HEK293 (cell line): Measurements from ENCODE around the gene TFDP1.

Experiments
- CTCF ChIA-PET: fragments of 350-600 bp; formaldehyde crosslinking; extraction: SDS; loops from one replicate; lab custom pipeline; 2021; ENCODE audit warnings: antibody characterized with exemption; lab: Yijun Ruan, JAX
- POLR2A ChIA-PET: fragments of 300-600 bp; formaldehyde crosslinking; extraction: SDS; loops from one replicate; lab custom pipeline; 2020; ENCODE audit warnings: antibody characterized with exemption, inconsistent platforms; lab: Yijun Ruan, JAX
- H3K27ac ChIP-seq: fragments of 200-500 bp; sonication (Bioruptor generic); 2 replicates; pipeline ENCODE4 v1.5.1; 2014; ENCODE audit warnings: low read depth, low read length, control low read depth, inconsistent platforms; ENCODE audit errors: extremely low read depth
- H3K36me3 ChIP-seq, 2 experiments: fragments of 200-500 bp in 1 of 2; sonication (Bioruptor generic) in 1 of 2; 1 replicate in 1 of 2; 2 replicates in 1 of 2; pipeline ENCODE4 v1.5.1; 2014 to 2017; ENCODE audit warnings: inconsistent platforms in 2 of 2, low read length in 2 of 2; ENCODE audit not compliant: control insufficient read depth in 2 of 2, insufficient read depth in 1 of 2
- H3K4me1 ChIP-seq: fragments of 200-500 bp; sonication (Bioruptor generic); 2 replicates; pipeline ENCODE4 v1.5.1; 2014; ENCODE audit warnings: mild to moderate bottlenecking, low read length, inconsistent platforms; ENCODE audit not compliant: control insufficient read depth, insufficient read depth
- H3K4me3 ChIP-seq: 2 replicates; pipeline ENCODE4 v1.5.1; 2011; ENCODE audit warnings: low read depth, mild to moderate bottlenecking, control low read depth, low read length, moderate library complexity
- H3K9me3 ChIP-seq: fragments of 200-500 bp; sonication (Bioruptor generic); 2 replicates; pipeline ENCODE4 v1.5.1; 2014; ENCODE audit warnings: low read depth, low read length, inconsistent platforms; ENCODE audit not compliant: control insufficient read depth, insufficient read depth
- KLF16 ChIP-seq: fragments of 450-650 bp; formaldehyde crosslinking; IDR thresholded peaks from 2 replicates; pipeline ENCODE4 v1.5.1; 2017; ENCODE audit warnings: missing biosample characterization, missing genetic modification characterization
- KLF9 ChIP-seq: fragments of 450-650 bp; formaldehyde crosslinking; IDR thresholded peaks from 2 replicates; pipeline ENCODE4 v1.5.1; 2016; ENCODE audit warnings: missing biosample characterization, missing genetic modification characterization, low read depth
- REPIN1 ChIP-seq: fragments of 450-650 bp; formaldehyde crosslinking; IDR thresholded peaks from 2 replicates; pipeline ENCODE4 v1.5.1; 2017; ENCODE audit warnings: missing biosample characterization, missing genetic modification characterization, low read depth
- SCRT2 ChIP-seq: fragments of 450-650 bp; formaldehyde crosslinking; IDR thresholded peaks from 2 replicates; pipeline ENCODE4 v1.5.1; 2016; ENCODE audit warnings: missing biosample characterization, missing genetic modification characterization
- WT1 ChIP-seq: fragments of 450-650 bp; formaldehyde crosslinking; IDR thresholded peaks from 2 replicates; pipeline ENCODE4 v1.5.1; 2016; ENCODE audit warnings: missing biosample characterization, missing genetic modification characterization
- ZFP37 ChIP-seq: fragments of 450-650 bp; formaldehyde crosslinking; IDR thresholded peaks from 2 replicates; pipeline ENCODE4 v1.5.1; 2016; ENCODE audit warnings: missing biosample characterization, missing genetic modification characterization
- ZNF10 ChIP-seq: fragments of 450-650 bp; formaldehyde crosslinking; IDR thresholded peaks from 2 replicates; pipeline ENCODE4 v1.5.1; 2017; ENCODE audit warnings: missing biosample characterization, missing genetic modification characterization
- ZNF121 ChIP-seq: fragments of 450-650 bp; formaldehyde crosslinking; IDR thresholded peaks from 2 replicates; pipeline ENCODE4 v1.5.1; 2016; ENCODE audit warnings: missing biosample characterization, missing genetic modification characterization
- ZNF132 ChIP-seq: fragments of 450-650 bp; formaldehyde crosslinking; IDR thresholded peaks from 2 replicates; pipeline ENCODE4 v1.5.1; 2017; ENCODE audit warnings: missing biosample characterization, missing genetic modification characterization, borderline replicate concordance
- ZNF211 ChIP-seq: fragments of 450-650 bp; formaldehyde crosslinking; IDR thresholded peaks from 2 replicates; pipeline ENCODE4 v1.5.1; 2016; ENCODE audit warnings: low read depth, missing biosample characterization, missing genetic modification characterization
- ZNF248 ChIP-seq: fragments of 450-650 bp; formaldehyde crosslinking; IDR thresholded peaks from 2 replicates; pipeline ENCODE4 v1.5.1; 2017; ENCODE audit warnings: missing biosample characterization, missing genetic modification characterization
- ZNF274 ChIP-seq, 2 experiments: fragments of 200-500 bp in 1 of 2; fragments of 450-650 bp in 1 of 2; sonication (Bioruptor generic) in 1 of 2; formaldehyde crosslinking in 1 of 2; IDR thresholded peaks; 2 replicates each; pipeline versions ENCODE4 v1.5.1 to v1.6.1; 2014 to 2016; ENCODE audit warnings: borderline replicate concordance in 1 of 2, inconsistent platforms in 1 of 2, low read length in 1 of 2, missing biosample characterization in 1 of 2, missing genetic modification characterization in 1 of 2
- ZNF391 ChIP-seq: fragments of 450-650 bp; formaldehyde crosslinking; IDR thresholded peaks from 2 replicates; pipeline ENCODE4 v1.5.1; 2016; ENCODE audit warnings: low read depth, missing biosample characterization, missing genetic modification characterization, borderline replicate concordance
- ZNF704 ChIP-seq: fragments of 450-650 bp; formaldehyde crosslinking; IDR thresholded peaks from 2 replicates; pipeline ENCODE4 v1.5.1; 2016; ENCODE audit warnings: missing biosample characterization, missing genetic modification characterization
- ZNF830 ChIP-seq: fragments of 450-650 bp; IDR thresholded peaks from 2 replicates; pipeline ENCODE4 v1.5.0; 2018; ENCODE audit warnings: missing biosample characterization, missing genetic modification characterization, low read depth, mild to moderate bottlenecking, moderate library complexity
- ZSCAN23 ChIP-seq: fragments of 450-650 bp; formaldehyde crosslinking; IDR thresholded peaks from 2 replicates; pipeline ENCODE4 v1.5.1; 2016; ENCODE audit warnings: missing biosample characterization, missing genetic modification characterization
- TF ChIP-seq, protein P1 (sequence below): fragments of 450-650 bp; formaldehyde crosslinking; IDR thresholded peaks from 2 replicates; pipeline ENCODE4 v1.5.1; 2016; ENCODE audit warnings: missing biosample characterization, missing genetic modification characterization
- TF ChIP-seq, protein P2 (sequence below): fragments of 450-650 bp; formaldehyde crosslinking; IDR thresholded peaks from 2 replicates; pipeline ENCODE4 v1.5.1; 2017; ENCODE audit warnings: missing biosample characterization, mild to moderate bottlenecking, missing genetic modification characterization, moderate library complexity

The TFDP1 gene

DNA sequence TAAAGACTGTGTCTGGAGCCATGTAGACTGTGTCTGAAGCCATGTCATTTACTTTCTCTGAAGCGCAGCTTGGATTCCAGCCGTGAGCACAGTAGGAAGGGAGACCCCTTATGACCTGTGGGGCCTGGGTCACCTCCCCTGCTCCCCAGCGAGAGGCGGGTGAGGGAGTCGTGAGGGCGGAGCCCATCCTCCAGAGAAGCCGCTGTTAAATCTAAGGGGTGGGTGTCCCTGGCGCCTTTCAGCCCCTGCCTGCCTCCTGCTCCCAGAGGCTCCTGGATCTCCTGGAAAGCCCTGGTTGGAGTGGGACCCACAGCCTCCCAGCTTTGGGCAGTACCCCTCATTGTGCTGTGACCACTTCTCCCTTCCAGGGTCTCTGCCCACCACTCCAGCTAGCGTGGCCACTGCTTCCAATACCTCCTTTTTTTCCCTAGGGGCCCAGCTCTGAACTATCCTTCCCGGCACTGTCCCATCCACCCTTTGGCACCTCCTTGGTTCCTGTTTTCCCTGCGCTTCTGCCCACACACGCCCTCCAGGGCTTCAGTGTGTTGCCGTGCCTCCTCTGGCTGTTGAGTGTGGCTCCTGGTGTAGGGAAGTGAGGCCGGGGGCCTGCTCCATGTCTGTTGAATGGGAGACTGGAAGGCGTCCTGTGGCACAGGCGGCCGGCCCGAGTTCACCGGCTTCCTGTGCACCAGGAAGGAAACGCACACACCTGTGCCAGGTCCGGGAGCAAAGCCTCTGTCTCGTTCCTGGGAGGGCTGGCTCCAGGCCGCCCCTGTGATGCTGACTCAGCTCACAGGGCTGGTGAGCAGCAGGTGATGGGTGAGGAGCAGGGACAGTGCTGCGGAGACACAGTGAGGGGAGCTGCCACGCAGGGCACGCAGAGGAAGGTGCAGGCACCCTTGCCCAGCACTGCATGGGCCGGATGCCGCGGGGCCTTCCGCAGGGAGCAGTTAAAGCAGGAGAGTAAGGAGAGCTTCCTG, 44.0 kb downstream of the TFDP1 start (continued):
- TF ChIP-seq ZNF391 (tag by site-specific recombination) (no peak), WT1 (tag by site-specific recombination) (no peak), ZSCAN23 (tag by site-specific recombination) (no peak)
- TF ChIP-seq, all 188 proteins: peak for 0

- CTCF ChIA-PET = no interaction called here
- H3K27ac ChIP-seq = no peak overlapping the region
- TF ChIP-seq ZFP37 (tag by site-specific recombination) (no peak), ZNF121 (tag by site-specific recombination) (no peak), ZNF132 (tag by site-specific recombination) (no peak), KLF16 (tag by site-specific recombination) (no peak), SCRT2 (tag by site-specific recombination) (no peak), ZNF10 (no peak), ZNF704 (no peak), REPIN1 (tag by site-specific recombination) (no peak), ZNF248 (no peak), ZNF274 (IDR thresholded peaks at IDR 0.05; ENCODE audit: low read length) (no peak), ZNF274 (tag by site-specific recombination; IDR thresholded peaks at IDR 0.05; ENCODE audit: borderline replicate concordance) (no peak), ZNF830 (tag by site-specific recombination) (no peak)
- TF ChIP-seq, protein P1, sequence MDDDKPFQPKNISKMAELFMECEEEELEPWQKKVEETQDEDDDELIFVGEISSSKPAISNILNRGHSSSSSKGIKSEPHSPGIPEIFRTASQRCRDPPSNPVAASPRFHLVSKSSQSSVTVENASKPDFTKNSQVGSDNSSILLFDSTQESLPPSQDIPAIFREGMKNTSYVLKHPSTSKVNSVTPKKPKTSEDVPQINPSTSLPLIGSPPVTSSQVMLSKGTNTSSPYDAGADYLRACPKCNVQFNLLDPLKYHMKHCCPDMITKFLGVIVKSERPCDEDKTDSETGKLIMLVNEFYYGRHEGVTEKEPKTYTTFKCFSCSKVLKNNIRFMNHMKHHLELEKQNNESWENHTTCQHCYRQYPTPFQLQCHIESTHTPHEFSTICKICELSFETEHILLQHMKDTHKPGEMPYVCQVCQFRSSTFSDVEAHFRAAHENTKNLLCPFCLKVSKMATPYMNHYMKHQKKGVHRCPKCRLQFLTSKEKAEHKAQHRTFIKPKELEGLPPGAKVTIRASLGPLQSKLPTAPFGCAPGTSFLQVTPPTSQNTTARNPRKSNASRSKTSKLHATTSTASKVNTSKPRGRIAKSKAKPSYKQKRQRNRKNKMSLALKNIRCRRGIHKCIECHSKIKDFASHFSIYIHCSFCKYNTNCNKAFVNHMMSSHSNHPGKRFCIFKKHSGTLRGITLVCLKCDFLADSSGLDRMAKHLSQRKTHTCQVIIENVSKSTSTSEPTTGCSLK (tag by site-specific recombination) = no peak
- TF ChIP-seq, protein P2, sequence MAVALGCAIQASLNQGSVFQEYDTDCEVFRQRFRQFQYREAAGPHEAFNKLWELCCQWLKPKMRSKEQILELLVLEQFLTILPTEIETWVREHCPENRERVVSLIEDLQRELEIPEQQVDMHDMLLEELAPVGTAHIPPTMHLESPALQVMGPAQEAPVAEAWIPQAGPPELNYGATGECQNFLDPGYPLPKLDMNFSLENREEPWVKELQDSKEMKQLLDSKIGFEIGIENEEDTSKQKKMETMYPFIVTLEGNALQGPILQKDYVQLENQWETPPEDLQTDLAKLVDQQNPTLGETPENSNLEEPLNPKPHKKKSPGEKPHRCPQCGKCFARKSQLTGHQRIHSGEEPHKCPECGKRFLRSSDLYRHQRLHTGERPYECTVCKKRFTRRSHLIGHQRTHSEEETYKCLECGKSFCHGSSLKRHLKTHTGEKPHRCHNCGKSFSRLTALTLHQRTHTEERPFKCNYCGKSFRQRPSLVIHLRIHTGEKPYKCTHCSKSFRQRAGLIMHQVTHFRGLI (tag by site-specific recombination) = no peak
- POLR2A ChIA-PET = no interaction called here
- H3K4me1 ChIP-seq = no peaks in the 10 kb centered on the region
- H3K36me3 ChIP-seq = peaks cover 0 to 100% of the 10 kb centered on the region in 2 experiments; a peak in 2 of 3 replicates
- no peak overlapping the region for H3K4me3 ChIP-seq
- no peaks in the 10 kb centered on the region for H3K9me3 ChIP-seq
Measured at GRCh38 chr13:113629866-113630265, 45.3 kb downstream of the TFDP1 start.

DNA sequence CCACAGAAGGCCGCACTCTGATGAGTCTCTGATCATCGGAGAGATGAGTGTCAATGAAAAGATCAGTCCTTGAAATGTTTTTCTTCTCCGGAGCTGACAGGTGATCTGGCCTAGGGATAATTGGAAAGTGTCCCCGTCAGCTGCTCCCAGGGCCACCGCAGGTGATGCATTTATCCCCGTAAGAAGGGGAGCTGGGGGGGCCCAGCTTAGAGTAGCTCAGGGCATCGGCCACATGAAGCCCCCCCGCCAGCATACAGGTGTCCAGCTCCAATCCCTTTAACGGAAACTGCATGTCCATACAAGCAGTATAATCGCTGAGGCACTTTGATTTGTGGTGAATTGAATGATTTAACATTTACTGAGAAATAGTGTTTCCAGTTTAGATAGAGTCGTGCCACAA, 45.7 kb downstream of the TFDP1 start:
- POLR2A ChIA-PET = no interaction called here

More for the DNA sequence above, 45.7 kb downstream of the TFDP1 start:
- Histone ChIP-seq H3K27ac (no peak overlapping the region), H3K9me3 (no peaks in the 10 kb centered on the region), H3K36me3 (peaks cover 0 to 100% of the 10 kb centered on the region in 2 experiments; a peak in 2 of 3 replicates), H3K4me1 (no peaks in the 10 kb centered on the region), H3K4me3 (no peak overlapping the region)
- no peak for TF ChIP-seq ZNF211
- TF ChIP-seq KLF9 (tag by site-specific recombination) = no peak
- CTCF ChIA-PET = no interaction called here
